GM10248 (cell line): ENCODE data around the gene FAR1.

Source experiments
- CTCF ChIA-PET: fragments of 300-600 bp; sonication (Branson Sonifier 250); formaldehyde crosslinking; extraction: SDS; loops from one replicate; lab custom pipeline; 2021; ENCODE audit warnings: antibody characterized with exemption; lab: Yijun Ruan, JAX
- POLR2A ChIA-PET: fragments of 350-650 bp; sonication (Branson Sonifier 250); formaldehyde crosslinking; extraction: SDS; loops from one replicate; lab custom pipeline; 2020; ENCODE audit warnings: antibody characterized with exemption; lab: Yijun Ruan, JAX
- DNase-seq: peaks from one replicate; pipeline ENCODE4 v3.0.0; 2012; ENCODE audit errors: extremely low spot score
- CTCF ChIP-seq: IDR thresholded peaks from 2 replicates; pipeline ENCODE4 v1.5.1; 2012; ENCODE audit warnings: mild to moderate bottlenecking, low read depth; ENCODE audit errors: extremely low read depth, missing control alignments, control extremely low read depth

Gene FAR1

GRCh38 chr11:13661074-13661623 is 7.3 kb upstream of the FAR1 start:
- ChIA-PET POLR2A (no interaction called here), CTCF (interaction anchor here (1.0 kb wide), 1 partner anchor 9 kb away, joined by 3 read pairs; no protein-coding TSS in a partner anchor)
- TF ChIP-seq CTCF = no peak
- no peak for DNase-seq

- CTCF ChIA-PET = interaction anchor here (2.2 kb wide), 1 partner anchor 9 kb away, joined by 5 read pairs; no protein-coding TSS in a partner anchor
These were observed 4.8 kb upstream of the FAR1 start for GRCh38 chr11:13663631-13664071.

GRCh38 chr11:13664351-13664750 is 4.1 kb upstream of the FAR1 start:
- no peak for TF ChIP-seq CTCF
- ChIA-PET CTCF (interaction anchor here (2.2 kb wide), 1 partner anchor 8 kb away, joined by 5 read pairs; no protein-coding TSS in a partner anchor), POLR2A (no interaction called here)
- DNase-seq = no peak

More at GRCh38 chr11:13663631-13664071, 4.8 kb upstream of the FAR1 start:
- POLR2A ChIA-PET = no interaction called here
- DNase-seq = no peak
- TF ChIP-seq CTCF = no peak

- ChIA-PET CTCF (interaction anchor here (1.0 to 2.1 kb wide), 9 partner anchors 9 to 1339 kb away, joined by 3 to 10 read pairs (median 5); no protein-coding TSS in a partner anchor), POLR2A (no interaction called here)
- no peak for DNase-seq
- TF ChIP-seq CTCF = no peak
These were observed 1.8 kb upstream of the FAR1 start for GRCh38 chr11:13666708-13667107.

GRCh38 chr11:13667245-13667644 is 1.2 kb upstream of the FAR1 start:
- POLR2A ChIA-PET = no interaction called here
- DNase-seq = peak; percentile 13
- CTCF ChIA-PET = interaction anchor here (1.0 to 2.1 kb wide), 10 partner anchors 9 to 1339 kb away, joined by 3 to 10 read pairs (median 5); no protein-coding TSS in a partner anchor
- no peak for TF ChIP-seq CTCF

- POLR2A ChIA-PET = no interaction called here
These were observed 720 bp upstream of the FAR1 start for GRCh38 chr11:13667795-13668101.

More at GRCh38 chr11:13667795-13668101, 720 bp upstream of the FAR1 start:
- DNase-seq = no peak
- CTCF ChIA-PET = interaction anchor here (1.0 to 2.1 kb wide), 10 partner anchors 8 to 1338 kb away, joined by 3 to 10 read pairs (median 5); no protein-coding TSS in a partner anchor
- TF ChIP-seq CTCF = no peak
